Uterus (tissue), 4 donors: ENCODE results near the gene MYH13. TPM values are rescaled to one million over a fixed set of nuclear protein-coding genes. Genes with fewer than 3 reads are reported as not detected.

ENCODE experiments used
- DNase-seq, 2 donors: peaks; one replicate each; pipeline ENCODE4 v3.0.0-alpha.2; 2019 to 2020
- H3K27ac ChIP-seq, 2 donors: fragments of 200-600 bp; sonication (generic); 1 replicate in 1 of 2; 2 replicates in 1 of 2; pipeline ENCODE4 v1.5.1; 2016 to 2018
- H3K27me3 ChIP-seq, 2 donors: fragments of 200-600 bp; sonication (generic); one replicate each; pipeline ENCODE4 v1.5.1; 2018 to 2019; ENCODE audit warnings: control low read depth in 1 of 2
- H3K36me3 ChIP-seq, 2 donors: fragments of 200-600 bp; sonication (generic); one replicate each; pipeline ENCODE4 v1.5.1; 2019; ENCODE audit warnings: control low read depth in 1 of 2
- H3K4me1 ChIP-seq, 2 donors: fragments of 200-600 bp; sonication (generic); one replicate each; pipeline ENCODE4 v1.5.1; 2018 to 2019; ENCODE audit warnings: control low read depth in 1 of 2
- H3K4me3 ChIP-seq, 2 donors: fragments of 200-600 bp; sonication (generic); 1 replicate in 1 of 2; 2 replicates in 1 of 2; pipeline ENCODE4 v1.5.1; 2018 to 2019; ENCODE audit warnings: mild to moderate bottlenecking in 1 of 2
- H3K9me3 ChIP-seq, 2 donors: fragments of 200-600 bp; sonication (generic); one replicate each; pipeline ENCODE4 v1.5.1; 2019; ENCODE audit warnings: control low read depth in 1 of 2
- POLR2A ChIP-seq, 2 donors: fragments of 450-650 bp; IDR thresholded peaks; one replicate each; pipeline ENCODE4 v1.6.1; 2016; ENCODE audit warnings: antibody characterized with exemption in 2 of 2, mild to moderate bottlenecking in 1 of 2, moderate library complexity in 1 of 2
- intact Hi-C: fragments of 100-400 bp; cut with DNase I; formaldehyde crosslinking; loops from one replicate; pipeline ENCODE4 v1.15.1; 2023; ENCODE audit warnings: low total_unique reads
- total RNA-seq, 4 donors: library from RNA; depleted of rRNA in 3 of 4; stranded (reverse); fragments of >200 nt in 3 of 4; gene quantifications; one replicate each; pipeline versions ENCODE4 v1.1.0 to v1.2.4, GENCODE V29; 2014 to 2023
- TF ChIP-seq, protein P1 (sequence below), 4 experiments: fragments of 200-600 bp in 2 of 4; fragments of 450-650 bp in 2 of 4; sonication (generic) in 2 of 4; IDR thresholded peaks; one replicate each; pipeline ENCODE4 v1.5.1; 2016 to 2019; ENCODE audit warnings: antibody characterized with exemption in 4 of 4, mild to moderate bottlenecking in 2 of 4, moderate library complexity in 1 of 4
- donor health status: DM: yes; HTN: yes; CAD: no.

Gene MYH13
- total RNA-seq, 4 donors from 2014 or later: not detected

DNA sequence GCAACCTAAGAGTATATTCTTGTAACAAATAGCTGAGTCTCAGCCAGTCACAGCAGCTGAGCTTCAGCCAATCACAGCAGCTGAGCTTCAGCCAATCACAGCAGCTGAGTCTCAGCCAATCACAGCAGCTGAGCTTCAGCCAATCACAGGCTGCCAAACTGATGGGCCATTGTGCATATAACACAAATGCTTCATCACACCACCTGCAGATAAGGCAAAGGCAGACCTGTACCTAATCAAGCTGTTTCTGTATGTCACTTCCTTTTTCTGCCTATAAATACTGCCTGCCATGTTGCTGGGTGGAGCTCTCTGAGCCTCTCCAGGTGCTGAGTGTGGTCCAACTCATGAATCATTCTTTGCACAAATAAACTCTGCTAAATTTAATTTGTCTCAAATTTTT, 19.9 kb downstream of the MYH13 start:
- H3K36me3 ChIP-seq: no peaks in the 10 kb centered on the region
- no peak overlapping the region for H3K27ac ChIP-seq
- TF ChIP-seq, protein P1, sequence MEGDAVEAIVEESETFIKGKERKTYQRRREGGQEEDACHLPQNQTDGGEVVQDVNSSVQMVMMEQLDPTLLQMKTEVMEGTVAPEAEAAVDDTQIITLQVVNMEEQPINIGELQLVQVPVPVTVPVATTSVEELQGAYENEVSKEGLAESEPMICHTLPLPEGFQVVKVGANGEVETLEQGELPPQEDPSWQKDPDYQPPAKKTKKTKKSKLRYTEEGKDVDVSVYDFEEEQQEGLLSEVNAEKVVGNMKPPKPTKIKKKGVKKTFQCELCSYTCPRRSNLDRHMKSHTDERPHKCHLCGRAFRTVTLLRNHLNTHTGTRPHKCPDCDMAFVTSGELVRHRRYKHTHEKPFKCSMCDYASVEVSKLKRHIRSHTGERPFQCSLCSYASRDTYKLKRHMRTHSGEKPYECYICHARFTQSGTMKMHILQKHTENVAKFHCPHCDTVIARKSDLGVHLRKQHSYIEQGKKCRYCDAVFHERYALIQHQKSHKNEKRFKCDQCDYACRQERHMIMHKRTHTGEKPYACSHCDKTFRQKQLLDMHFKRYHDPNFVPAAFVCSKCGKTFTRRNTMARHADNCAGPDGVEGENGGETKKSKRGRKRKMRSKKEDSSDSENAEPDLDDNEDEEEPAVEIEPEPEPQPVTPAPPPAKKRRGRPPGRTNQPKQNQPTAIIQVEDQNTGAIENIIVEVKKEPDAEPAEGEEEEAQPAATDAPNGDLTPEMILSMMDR (IDR thresholded peaks at IDR 0.05): no peak
- intact Hi-C loops: no loop called here
- no peaks in the 10 kb centered on the region for H3K9me3 ChIP-seq
- H3K4me3 ChIP-seq: no peak overlapping the region
- no peak for DNase-seq
- no peaks in the 10 kb centered on the region for H3K4me1 ChIP-seq
- H3K27me3 ChIP-seq: no peaks in the 10 kb centered on the region

DNA sequence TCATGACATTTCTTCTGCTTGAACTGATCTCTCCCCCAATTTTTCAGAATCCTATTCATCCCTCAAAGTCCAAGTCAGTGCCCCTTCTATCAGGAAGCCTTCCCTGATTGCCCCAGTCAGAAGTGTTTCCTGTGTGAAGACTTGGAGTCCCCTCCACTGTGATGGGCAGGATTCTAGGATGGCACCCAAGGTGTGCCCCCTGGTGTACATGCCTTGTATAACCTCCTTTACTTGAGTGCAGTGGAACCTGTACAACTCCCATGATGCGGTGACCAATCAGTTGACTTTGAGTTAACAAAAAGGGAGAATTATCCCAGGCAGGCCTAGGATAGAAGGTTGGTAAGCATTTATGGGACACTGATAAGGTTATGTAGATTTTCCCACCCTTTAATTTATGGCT, 23.4 kb downstream of the MYH13 start:
- intact Hi-C loops: no loop called here
- Histone ChIP-seq H3K27me3 (no peaks in the 10 kb centered on the region), H3K4me1 (no peaks in the 10 kb centered on the region), H3K36me3 (no peaks in the 10 kb centered on the region), H3K9me3 (no peaks in the 10 kb centered on the region), H3K27ac (no peak overlapping the region), H3K4me3 (no peak overlapping the region)
- no peak for TF ChIP-seq POLR2A (IDR thresholded peaks at IDR 0.05)
- TF ChIP-seq, protein P1 (IDR thresholded peaks at IDR 0.05): no peak
- no peak for DNase-seq

DNA sequence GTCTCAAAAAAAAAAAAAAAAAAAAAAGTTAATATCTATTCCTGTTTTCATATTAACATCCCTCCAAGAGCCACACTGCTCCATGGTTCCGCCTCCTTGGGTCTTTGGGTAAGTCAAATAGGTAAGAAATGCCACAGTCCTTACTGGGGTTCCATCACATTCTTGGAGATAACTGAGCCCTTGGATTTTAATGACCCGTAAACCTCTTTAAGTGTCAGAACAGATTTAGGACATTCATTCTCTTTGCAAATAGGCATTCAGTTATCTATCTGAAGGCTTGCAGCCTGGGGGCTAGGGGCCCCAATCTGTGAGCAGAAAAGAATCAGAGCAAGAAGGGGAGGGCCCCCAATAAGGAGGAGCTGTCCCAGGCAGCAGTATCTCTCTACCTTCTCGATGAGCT, 28.0 kb downstream of the MYH13 start:
- DNase-seq: no peak
- Histone ChIP-seq H3K27me3 (no peaks in the 10 kb centered on the region), H3K9me3 (no peaks in the 10 kb centered on the region), H3K4me1 (no peaks in the 10 kb centered on the region), H3K4me3 (no peak overlapping the region), H3K36me3 (no peaks in the 10 kb centered on the region), H3K27ac (no peak overlapping the region)
- no peak for TF ChIP-seq POLR2A (IDR thresholded peaks at IDR 0.05)
- TF ChIP-seq, protein P1 (IDR thresholded peaks at IDR 0.05): no peak
- intact Hi-C loops: no loop called here

DNA sequence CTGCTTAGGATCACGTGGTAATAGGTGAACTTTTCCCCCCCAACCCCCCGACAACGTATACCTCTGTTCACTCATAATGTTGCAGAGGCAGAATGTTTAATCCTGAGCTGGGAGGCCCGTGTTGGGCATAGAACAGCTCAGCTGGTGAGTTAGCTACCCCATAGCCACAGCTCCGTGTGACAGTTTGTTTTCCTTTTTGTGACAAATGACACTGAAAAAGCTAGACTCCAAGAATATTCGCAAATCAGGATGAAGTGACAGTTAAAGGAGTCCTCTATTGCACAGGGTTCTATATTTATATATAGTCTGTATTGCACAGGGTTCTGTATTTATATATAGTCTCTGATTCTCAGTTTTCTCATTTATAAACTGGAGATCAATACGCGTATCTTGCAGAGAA, 33.8 kb downstream of the MYH13 start:
- intact Hi-C loops: no loop called here
- TF ChIP-seq, protein P1 (IDR thresholded peaks at IDR 0.05): no peak
- TF ChIP-seq POLR2A (IDR thresholded peaks at IDR 0.05): no peak
- Histone ChIP-seq H3K9me3 (no peaks in the 10 kb centered on the region), H3K27ac (no peak overlapping the region), H3K27me3 (no peaks in the 10 kb centered on the region), H3K4me3 (no peak overlapping the region), H3K36me3 (no peaks in the 10 kb centered on the region), H3K4me1 (no peaks in the 10 kb centered on the region)
- no peak for DNase-seq

DNA sequence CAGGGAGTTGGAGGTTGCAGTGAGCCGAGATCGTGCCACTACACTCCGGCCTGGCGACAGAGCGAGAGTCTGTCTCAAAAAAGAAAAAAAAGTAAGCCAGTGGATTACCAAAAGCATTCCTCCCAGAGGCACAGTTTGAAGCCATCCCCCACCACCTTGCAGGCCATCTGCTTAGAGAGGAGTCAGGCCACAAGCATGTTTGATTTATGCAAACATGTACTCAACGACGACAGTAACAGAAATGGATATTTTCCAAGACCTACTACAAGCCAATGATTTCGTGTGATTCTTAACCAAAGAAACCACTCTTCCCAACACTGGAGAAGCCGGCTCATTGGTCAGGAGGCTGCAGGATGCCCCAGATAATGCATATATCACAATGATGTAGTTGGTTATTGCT, 34.8 kb downstream of the MYH13 start:
- TF ChIP-seq, protein P1 (IDR thresholded peaks at IDR 0.05): no peak
- TF ChIP-seq POLR2A (IDR thresholded peaks at IDR 0.05): no peak
- intact Hi-C loops: no loop called here
- Histone ChIP-seq H3K4me1 (no peaks in the 10 kb centered on the region), H3K9me3 (no peaks in the 10 kb centered on the region), H3K36me3 (no peaks in the 10 kb centered on the region), H3K27me3 (no peaks in the 10 kb centered on the region), H3K27ac (no peak overlapping the region), H3K4me3 (no peak overlapping the region)
- no peak for DNase-seq
